Measurements from ENCODE around the gene MYH10. TPM values are rescaled to one million over a fixed set of nuclear protein-coding genes. Genes with fewer than 3 reads are reported as not detected.
"Not testable (repeated sequence)": the region's sequence is repeated elsewhere in the genome, so short reads cannot be mapped to it uniquely, and the experiment has no call there.

The MYH10 gene
- total RNA-seq, 1 donor from 2014 or later = 3.4 TPM

DNA sequence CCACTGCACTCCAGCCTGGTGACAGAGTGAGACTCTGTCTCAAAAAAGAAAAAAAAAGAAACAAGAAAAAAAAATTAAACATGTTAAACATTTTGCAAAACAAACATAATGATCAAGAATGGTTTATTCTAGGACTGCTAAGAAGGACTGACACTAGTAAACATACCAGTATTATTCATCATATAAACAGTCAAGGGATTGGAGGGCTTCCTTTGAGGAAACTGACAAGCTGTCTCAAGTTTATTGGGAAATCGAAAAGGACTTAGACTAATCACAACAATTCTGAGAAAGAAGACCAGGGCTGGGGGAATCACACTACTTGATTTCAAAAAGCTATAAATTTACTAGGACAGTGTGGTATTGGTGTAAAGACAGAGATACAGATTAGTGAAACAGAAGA lies 75.5 kb downstream of the MYH10 start:
- no peaks in the 10 kb centered on the region for H3K27me3 Mint-ChIP-seq
- no peak overlapping the region for H3K27ac Mint-ChIP-seq
- ChIA-PET CTCF (no interaction called here), POLR2A (no interaction called here)
- intact Hi-C loops (cut with micrococcal nuclease) = no loop called here
- ATAC-seq (ENCODE audit: low read depth) = no peak
- no peak overlapping the region for H3K4me3 Mint-ChIP-seq
- no peaks in the 10 kb centered on the region for H3K9me3 Mint-ChIP-seq
- DNase-seq = no peak
- no peaks in the 10 kb centered on the region for H3K4me1 Mint-ChIP-seq
- H3K36me3 Mint-ChIP-seq (ENCODE audit: low read depth) = no peaks in the 10 kb centered on the region
- TF ChIP-seq CTCF (IDR thresholded peaks at IDR 0.05) = no peak

DNA sequence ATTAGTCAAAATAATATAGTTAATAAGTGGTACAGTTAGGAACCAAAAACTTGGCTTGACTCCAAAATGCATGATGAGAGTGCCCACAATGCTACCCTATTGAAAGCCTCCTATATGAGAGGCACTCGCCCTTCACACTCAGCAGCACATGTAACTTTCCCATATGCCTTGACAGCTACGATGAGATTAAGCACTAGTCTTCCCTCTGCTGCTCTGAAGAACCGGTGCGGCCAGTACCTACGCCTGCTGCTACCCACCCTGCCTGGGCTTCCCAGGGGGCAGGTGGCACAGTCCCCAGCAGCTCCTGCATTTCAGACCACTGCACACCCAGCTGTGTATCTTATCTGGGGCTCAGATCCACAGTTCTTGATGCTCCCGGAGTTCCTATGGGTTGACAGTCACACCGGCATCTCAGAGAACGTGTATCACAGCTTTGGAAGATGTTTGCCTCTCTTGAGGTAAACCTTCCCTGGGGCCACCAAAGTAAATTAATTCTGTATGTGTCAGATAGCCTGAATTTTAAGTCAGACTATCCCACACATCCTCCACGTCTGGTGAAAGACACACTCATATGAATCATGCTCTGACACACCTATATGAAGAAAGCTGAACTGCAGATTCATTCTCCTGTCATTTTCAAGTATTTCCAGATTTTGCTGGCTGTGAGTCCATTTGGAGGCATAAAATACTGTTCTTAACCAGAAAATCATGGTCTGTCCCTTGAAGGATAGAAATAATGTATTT lies 77.8 kb downstream of the MYH10 start:
- TF ChIP-seq CTCF (IDR thresholded peaks at IDR 0.05) = no peak
- CTCF ChIA-PET = no interaction called here
- Mint-ChIP-seq H3K4me1 (no peaks in the 10 kb centered on the region), H3K27me3 (no peaks in the 10 kb centered on the region), H3K36me3 (ENCODE audit: low read depth) (no peaks in the 10 kb centered on the region), H3K4me3 (no peak overlapping the region), H3K9me3 (no peaks in the 10 kb centered on the region), H3K27ac (no peak overlapping the region)
- no peak for ATAC-seq (ENCODE audit: low read depth)
- POLR2A ChIA-PET = no interaction called here
- intact Hi-C loops (cut with micrococcal nuclease) = no loop called here
- DNase-seq = no peak

GRCh38 chr17:8542599-8543502 lies 87.7 kb downstream of the MYH10 start:
- POLR2A ChIA-PET = no interaction called here
- Mint-ChIP-seq H3K27me3 (no peaks in the 10 kb centered on the region), H3K36me3 (ENCODE audit: low read depth) (no peaks in the 10 kb centered on the region), H3K27ac (no peak overlapping the region), H3K4me1 (no peaks in the 10 kb centered on the region), H3K9me3 (peaks cover 2% of the 10 kb centered on the region), H3K4me3 (no peak overlapping the region)
- CTCF ChIA-PET = no interaction called here
- ATAC-seq (ENCODE audit: low read depth) (no peak), DNase-seq (no peak)
- TF ChIP-seq CTCF (IDR thresholded peaks at IDR 0.05) = no peak
- intact Hi-C loops (cut with micrococcal nuclease) = no loop called here

DNA sequence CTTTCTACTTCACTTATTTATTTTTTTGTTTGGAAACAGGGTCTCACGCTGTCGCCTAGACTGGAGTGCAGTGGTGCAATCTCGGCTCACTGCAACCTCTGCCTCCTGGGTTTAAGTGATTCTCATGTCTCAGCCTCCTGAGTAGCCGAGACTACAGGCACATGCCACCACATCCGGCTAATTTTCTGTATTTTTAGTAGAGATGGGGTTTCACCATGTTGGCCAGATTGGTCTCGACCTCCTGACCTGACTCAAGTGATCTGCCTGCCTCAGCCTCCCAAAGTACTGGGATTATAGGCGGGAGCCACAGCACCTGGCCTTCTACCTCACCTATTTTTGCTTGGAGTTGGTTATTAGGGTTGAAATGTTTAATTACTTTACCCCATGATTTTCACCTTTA lies 90.5 kb downstream of the MYH10 start:
- H3K27ac Mint-ChIP-seq; DNase-seq; POLR2A ChIA-PET; H3K27me3 Mint-ChIP-seq; ATAC-seq (ENCODE audit: low read depth); H3K4me1 Mint-ChIP-seq; H3K4me3 Mint-ChIP-seq; H3K36me3 Mint-ChIP-seq (ENCODE audit: low read depth); CTCF ChIA-PET; intact Hi-C loops (cut with micrococcal nuclease); H3K9me3 Mint-ChIP-seq: not testable (repeated sequence)

- DNase-seq (no peak), ATAC-seq (ENCODE audit: low read depth) (no peak)
- Mint-ChIP-seq H3K27me3 (no peaks in the 10 kb centered on the region), H3K4me1 (no peaks in the 10 kb centered on the region), H3K27ac (no peak overlapping the region), H3K36me3 (ENCODE audit: low read depth) (no peaks in the 10 kb centered on the region), H3K9me3 (no peaks in the 10 kb centered on the region), H3K4me3 (no peak overlapping the region)
- intact Hi-C loops (cut with micrococcal nuclease) = no loop called here
- CTCF ChIA-PET = no interaction called here
- POLR2A ChIA-PET = no interaction called here
- TF ChIP-seq CTCF (IDR thresholded peaks at IDR 0.05) = no peak
Observed at GRCh38 chr17:8537734-8538133, 92.8 kb downstream of the MYH10 start.
